GM19438 (cell line): ENCODE measurements around the gene ADORA2A.

Source experiments
- ATAC-seq: cut with Tn5 transposase; IDR thresholded peaks from one replicate; pipeline ENCODE4 v1.9.1; 2021; ENCODE audit warnings: low read depth; ENCODE audit not compliant: unreplicated experiment

The ADORA2A gene

DNA sequence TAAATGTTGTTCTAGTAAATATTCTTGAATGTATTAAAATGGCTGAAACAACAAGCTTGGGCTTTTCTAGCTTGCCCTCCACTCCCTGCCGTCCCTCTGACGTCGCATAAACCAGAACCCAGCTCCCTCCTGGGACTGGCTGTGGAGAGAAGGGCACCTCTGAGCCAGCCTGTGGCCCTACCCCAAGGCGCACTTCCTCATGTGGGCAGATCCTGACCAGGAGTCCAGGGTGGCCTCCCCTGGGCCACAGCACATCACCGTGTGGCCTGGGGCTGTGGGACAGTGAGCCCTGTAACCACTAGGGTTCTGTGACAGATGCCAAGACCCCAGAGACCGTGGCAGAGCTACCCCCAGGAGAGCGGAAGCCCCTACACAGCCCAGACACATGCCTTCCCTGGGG lies 10.2 kb upstream of the ADORA2A start:
- no peak for ATAC-seq

DNA sequence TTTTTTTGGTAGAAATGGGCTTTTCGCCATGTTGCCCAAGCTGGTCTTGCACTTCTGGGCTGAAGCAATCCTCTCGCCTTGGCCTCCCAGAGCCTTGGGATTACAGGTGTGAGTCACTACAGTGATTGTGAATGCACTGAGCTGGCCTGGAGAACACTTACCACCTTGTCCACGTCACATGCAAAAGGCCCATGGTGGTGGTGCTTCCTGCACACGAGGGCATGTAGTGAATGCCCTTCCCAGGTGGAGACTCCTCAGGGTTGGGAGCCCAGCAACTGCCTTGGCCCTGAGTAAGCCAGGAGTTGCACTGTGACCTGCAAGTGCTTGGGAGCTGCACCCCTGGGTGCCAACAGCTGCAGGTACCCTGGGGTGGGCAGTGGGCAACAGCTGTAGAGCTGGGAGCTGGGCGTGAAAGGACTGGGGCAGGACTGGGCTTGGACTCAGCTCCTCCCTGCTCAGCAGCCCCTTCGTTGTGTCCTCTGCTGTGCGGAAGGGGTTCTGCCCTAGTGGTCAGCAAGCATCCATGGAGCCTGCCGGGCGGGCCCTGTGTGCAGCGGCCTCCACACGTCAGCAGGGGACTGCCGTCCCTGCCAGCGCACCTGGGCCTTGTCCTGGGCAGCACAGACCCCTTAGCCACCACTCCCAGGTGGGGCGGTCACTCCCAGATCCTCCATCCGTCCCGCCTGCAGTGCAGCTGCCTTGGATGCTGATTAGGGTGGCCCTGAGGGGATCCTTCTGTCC lies 9.3 kb upstream of the ADORA2A start:
- ATAC-seq, result no peak

DNA sequence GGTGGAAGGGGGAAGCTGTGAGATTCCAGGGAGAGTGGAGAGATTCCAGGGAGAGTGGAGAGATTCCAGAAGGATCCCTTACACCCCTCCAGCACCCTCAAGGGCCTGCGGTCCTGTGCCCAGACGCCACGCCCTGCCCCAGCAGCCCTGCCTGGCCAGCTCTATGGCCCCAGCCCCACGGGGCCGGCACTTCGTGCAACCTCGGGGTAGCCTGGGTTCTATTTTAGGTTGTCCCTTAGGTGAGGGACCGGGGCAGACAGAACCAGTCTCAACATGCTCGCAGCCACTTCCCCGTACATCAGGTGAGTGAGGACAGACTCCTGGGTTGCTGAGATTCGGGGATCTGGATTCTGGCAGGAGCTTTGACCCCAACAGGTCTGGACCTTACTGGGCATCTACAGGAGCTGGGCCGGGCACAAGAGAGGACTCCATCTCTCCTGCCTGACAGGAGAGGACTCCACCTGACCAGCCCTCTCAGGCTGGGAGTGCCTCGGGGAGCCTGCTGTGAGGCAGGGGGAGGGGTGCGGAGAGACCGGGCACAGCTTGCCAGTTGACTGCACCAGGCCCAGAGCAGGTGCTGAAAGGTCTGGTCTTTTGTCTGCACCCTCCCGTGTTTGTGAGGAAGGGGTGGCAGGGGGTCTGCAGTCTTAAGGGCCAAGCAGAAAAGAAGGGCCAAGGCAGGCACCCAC lies 8.5 kb upstream of the ADORA2A start:
- no peak for ATAC-seq

DNA sequence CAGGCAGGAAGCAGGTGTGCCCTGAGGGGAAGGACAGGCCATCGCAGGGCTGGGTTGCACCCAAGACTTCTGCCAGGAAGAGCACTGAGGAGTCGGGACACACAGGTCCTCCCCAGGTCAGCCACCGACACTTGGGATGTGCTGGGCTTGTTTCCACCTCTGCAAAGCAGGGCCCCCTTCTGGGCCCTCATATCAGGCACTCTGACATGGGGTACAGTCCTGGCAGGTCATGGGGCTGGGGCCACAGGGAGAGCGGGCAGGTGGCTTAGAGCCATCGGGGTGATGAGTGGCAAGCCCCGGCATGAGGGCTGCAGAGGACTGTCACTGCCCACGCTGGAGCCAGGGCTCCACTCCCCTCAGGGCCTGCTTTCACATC lies 7.9 kb upstream of the ADORA2A start:
- ATAC-seq, result no peak

DNA sequence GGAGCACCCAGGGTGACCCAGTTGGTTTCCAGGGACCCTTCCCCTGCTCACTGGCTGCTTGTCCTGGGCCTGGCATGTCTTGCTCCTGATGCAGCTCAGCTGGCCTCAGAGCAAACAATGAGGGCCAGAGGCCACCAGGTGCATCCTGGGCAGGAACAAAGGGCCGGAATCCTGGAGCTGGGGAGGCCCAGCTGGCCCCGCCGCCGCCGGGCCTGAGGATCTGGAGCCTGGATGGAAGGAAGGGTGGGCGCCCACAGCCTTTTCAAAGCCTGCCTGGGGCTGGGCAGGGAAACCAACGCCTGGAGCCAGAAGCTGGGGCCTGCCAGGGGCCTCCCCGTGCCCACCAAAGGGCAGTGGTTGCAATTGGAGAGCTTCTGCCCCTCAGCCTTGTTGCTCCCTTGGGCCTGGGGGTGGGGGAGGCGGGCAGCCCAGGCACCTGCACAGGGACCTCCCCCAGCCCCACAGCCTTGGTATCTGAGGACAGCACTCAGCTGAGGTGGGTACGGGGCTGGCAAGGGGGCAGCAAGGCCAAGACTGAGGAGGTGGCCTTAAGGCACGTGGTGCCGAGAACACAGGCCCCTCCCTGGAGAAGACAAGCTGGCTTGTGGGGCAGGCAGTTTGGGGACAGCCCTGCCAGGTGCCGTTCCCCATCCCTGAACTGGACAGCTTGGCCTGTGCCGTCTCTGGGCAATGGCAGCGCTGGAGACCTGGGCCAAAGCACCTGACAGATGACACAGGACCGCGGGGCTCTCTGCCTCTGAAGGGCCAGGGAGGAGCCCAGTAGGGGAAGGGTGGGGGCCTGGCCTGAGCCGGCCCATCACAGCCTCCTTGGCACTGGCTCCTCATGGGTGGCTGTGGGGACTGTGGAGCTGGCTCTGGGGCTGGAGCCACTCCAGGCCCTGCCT lies 7.1 kb upstream of the ADORA2A start:
- no peak for ATAC-seq

DNA sequence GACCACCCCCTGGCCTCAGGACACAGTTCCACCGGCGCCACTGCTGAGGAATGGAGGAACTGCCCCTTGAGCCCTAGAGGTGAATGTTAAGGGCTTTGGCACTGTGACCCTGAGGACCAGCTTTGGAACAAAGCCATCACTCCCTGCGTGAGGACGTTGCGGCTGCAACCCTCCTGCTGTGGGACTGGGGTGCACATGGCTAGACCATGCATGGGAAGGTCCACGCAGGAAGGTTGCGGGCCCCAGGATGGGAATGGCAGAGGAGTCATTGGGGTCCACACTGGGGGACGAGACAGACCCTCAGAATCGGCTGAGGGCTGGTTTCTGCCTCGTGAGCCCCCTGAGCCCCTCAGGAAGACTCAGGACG lies 6.4 kb upstream of the ADORA2A start:
- ATAC-seq, result no peak

DNA sequence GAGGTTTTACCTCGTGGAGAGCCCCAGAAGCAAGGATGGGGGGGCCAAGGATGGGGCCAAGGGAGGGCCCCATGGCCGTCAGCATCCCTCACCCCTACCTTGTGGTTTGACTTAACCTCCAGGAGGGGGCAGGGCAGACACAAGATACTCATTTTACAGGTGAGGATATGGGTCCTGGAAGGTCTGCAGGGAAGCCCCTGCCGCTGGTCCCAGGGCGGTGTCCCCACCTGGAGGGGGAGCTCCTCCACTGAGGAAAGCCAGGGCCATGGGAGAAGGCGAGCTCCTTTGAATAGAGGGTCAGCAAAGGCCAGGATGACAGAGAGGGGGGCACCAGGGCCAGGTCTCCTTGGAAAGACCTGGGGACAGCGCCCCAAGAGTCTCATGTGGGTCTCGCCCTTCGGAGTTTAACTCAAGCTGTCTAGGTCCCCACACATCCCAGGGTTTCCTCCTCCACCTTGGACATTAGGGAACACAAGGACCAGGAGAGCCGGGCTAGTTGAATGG lies 5.9 kb upstream of the ADORA2A start:
- ATAC-seq, result no peak

DNA sequence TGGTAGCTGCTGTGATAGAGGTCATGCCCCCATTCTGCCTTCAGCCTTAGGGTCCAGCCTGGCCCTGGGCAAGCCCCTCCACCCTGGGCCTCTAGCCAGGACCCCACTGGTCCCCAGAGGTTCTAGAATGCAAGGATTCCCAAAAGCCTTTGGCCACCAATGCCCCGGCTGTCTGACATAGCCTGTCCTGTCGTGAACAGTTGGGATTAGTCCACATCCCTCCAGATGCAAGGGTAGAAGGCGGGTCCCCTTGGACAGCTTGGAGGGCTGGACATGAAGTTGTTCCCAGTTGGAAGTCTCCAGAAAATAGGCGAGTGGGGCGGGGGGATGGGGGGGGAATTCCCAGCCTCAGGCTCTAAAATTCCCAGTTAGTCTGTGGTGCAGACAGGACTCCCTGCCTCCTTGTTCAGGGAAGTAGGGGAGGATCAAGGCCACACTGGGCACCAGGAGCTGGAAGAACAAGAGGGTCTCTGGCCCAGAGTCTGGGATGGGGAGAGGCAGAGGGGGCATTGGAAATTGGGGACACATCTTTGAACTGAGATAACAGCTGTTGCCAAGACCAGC lies 5.2 kb upstream of the ADORA2A start:
- no peak for ATAC-seq

DNA sequence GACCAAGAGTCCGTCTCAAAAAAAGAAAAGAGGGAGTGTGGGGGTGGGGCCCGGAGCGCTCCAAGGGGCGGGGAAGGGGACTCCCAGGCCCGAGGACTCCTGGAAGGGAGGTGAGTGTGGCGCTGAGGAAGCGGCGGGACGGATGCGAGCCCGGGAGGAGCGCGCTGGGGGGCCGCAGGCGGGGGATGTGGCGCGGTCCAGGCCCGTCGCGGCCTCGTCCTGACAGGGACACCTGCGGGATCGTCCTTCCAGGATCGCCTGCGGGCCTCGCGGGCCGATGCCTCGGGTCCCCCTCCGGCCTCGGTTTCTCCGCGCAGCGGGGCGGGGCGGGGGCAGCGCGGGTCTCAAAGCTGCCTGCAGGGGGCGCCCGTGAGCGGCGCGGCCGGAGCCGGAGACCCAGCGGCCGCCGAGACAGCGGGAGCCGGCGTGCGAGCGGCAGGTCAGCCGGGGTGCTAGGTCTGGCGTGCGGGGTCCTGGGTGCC lies 3.8 kb upstream of the ADORA2A start:
- ATAC-seq, result no peak

DNA sequence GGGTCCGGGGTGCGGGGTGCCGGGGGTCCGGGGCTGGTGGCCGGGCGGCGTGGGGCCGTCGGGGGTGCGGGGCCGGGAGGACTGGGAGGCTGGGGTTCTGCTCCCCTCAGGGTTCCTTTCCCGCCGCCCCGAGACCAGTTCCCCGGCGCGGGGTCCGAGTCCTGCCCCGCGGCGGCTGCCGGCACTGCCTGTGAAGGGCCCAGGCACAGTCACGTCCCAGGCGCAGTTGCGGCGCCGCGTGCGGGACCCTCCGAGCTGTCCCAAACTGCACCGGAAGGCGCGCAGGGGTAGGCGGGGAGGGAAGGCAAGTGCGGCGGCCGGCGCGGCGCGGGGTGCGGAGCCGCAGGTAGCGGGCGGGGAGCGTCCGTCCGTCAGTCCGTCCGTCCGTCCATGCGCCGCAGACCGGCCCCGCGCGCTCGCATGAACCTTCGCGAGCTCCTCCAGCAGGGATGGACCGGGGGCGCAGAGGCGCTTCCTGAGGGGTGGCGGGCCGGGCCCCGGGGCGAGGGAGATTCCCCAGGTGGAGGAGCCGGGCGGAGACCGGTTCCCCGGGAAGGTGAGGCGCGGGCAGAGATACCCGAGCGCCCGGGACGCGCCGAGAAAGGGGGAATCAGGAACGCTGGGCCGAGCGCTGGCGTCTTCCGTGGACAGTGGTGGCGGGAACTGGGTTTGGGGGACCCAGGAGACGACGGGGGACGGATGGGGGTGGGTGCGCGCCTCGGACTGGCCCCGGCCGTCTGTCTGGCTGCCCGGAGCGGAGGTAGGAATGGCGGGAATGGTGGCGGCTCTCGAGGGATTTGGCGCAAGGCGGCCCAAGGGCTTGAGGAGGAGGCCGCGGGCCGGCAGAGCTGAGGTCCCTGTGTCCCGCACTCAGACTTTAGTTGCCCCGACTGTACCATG lies 3.1 kb upstream of the ADORA2A start:
- no peak for ATAC-seq

DNA sequence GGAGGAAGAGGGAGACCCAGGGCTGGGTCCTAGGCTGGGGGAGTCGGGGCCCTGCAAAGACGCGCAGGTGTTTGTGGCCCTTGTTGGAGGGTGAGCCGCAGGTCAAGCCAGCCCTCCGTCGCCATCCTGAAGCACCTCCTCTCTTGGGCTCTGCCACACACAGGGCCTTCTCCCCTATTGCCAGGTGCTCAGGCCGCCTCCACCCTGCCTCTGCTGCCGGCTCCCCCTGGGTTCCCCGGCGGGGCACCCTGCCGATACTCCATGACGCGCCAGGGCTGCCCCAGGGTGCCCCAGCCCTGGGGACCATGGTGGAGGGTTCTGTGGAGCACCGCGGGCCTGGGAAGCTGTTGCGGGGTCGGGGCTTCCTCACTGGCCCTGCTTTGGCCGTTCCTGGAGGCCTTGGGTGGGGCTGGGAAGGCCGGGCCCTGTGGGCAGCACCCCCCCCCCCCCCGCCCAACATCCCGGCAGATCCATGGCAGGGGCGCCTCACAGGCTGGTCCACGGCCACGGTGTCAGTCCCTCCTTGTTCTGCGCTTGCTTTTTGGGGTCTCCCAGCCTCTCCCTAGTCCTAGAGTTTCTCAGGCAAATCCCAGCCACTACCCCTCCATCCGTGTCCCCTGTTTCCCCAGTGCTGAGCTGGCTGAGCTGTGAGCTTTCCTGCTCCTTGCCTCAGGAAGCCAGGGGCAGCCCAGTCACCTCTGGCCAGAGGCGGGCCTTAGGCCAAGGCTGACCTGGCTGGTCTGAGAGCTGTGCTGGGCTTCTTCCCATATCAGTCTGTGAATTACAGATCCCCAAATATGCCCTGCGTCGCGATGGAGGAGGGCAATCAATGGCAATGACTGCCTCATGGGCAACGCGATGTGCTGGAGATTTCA lies 2.3 kb upstream of the ADORA2A start:
- ATAC-seq, result no peak

DNA sequence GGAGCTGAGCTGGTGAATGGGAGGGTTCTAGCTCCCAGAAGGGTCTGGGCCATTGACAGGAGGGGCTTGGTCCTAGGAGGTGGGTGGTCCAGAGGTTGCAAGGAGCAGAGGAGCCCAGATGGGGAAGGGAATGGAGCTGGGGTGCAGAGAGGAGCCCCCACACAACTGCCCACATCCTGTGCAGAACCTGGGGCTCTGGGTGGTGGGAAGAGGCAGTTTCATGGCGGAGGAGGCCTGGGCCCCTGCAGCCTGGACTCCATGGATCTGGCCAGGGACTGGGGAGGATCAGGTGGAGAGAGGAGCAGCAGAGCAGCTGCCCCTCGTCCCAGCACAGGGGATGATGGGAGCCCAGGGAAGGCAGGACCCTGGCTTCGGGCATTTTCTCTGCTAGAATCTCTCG lies 963 bp upstream of the ADORA2A start:
- no peak for ATAC-seq

DNA sequence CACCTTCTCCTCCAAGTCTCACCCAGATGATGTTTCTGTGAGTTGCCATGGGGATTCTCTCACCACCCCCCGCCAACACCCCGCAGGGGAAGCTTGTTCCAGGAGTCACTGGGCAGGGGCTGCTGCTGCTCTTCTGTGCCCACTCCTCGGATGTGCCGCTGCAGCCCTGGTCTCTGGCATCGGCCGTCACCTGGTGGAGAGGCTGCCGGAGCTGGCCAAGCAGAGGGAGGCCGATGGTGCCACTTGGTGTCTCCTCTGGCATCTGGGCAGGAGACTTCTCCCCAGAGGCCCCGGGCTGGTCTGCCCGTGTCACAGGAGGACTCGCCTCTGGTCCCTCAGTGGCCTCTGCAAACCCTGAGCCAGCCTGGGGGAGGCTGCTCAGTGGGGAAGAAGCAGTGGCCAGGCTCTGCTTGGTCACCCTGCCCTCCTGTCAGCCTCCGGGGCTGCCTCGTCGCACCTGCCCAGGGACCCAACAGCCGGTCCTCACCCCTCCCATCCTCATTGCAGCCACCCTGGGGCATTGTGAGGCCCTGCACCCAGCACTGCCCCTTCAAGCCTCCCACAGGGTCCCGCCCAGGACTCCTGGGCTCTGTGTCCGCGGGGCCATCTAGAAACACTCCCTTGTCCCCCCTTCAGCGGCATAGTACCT lies 424 bp upstream of the ADORA2A start:
- peak; percentile 12 for ATAC-seq

DNA sequence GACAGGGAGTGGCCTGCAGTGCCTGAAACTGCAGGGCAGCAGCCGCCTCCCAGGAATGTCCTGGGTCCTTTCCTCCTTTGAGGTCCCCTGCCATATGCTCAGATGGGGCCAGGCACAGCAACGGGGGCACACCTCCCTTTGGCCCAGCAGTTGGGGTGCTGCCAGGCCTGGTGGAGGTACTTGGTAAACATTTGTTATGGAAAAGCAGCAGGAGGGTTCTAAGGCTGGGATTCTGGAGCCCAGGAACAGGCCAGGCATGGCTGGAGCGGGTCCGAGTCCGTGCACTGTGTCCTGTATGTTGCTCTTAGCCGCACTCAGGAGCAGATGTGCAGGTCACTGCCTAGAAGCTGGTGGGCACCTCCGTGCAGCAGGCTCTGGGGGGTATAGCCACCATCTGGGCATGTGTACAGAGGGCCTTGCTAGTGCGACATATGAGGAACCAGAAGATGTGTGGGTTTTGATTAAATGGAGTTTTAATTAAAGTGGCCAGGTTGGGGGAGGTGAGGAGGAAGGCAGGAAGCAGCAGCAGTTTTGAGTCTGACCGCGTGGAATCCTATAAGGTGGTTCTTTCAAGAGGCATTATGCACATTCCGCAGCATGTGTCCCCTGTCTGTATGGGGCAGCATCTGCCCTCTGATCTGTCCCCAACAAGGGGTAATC lies 1.5 kb downstream of the ADORA2A start:
- no peak for ATAC-seq

DNA sequence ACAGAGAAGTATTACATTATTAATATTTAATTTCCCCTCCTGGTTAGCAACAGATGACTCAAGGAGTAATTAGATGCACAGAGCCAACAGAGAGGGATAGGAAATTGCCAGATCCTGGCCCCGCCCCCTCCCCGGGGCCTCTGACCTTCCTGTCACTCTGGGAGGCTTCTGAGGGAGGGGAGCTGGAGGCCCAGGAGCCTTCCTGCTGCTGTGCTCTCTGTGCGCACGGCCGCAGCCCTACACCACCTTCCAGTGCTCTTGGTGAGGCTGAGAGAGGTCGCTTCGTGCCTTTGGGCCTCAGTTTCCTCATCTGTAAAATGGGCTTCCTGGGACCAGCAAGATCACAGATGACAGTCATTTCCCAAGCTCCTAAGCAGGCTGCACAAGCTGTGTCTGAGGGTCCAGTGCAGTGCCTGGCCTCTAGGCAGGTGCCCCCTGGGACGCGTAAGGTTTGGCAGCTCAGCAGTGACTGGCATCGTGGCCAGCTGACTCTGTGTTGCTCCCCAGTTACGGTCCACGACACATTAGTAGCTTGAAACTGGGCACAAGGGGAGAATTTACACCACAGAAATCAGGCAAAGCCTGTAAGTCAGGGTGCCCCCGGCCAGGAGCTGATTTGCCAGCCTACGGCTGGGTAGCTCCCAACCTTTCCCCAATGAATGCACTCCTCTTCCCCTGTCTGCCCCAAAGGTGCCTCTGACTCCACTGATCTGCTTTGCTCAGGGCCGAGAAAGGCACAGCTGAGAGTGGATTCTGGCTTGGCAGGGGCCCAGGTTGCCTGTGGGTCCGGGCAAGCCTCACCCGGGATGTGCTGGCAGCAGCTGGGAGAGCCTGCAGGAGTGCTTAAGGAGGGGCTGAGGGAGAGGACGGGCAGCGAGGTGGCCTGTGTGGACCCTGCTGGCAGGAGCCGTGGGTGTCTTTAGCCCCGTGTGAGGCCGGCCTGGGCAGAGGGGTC lies 2.3 kb downstream of the ADORA2A start:
- no peak for ATAC-seq

DNA sequence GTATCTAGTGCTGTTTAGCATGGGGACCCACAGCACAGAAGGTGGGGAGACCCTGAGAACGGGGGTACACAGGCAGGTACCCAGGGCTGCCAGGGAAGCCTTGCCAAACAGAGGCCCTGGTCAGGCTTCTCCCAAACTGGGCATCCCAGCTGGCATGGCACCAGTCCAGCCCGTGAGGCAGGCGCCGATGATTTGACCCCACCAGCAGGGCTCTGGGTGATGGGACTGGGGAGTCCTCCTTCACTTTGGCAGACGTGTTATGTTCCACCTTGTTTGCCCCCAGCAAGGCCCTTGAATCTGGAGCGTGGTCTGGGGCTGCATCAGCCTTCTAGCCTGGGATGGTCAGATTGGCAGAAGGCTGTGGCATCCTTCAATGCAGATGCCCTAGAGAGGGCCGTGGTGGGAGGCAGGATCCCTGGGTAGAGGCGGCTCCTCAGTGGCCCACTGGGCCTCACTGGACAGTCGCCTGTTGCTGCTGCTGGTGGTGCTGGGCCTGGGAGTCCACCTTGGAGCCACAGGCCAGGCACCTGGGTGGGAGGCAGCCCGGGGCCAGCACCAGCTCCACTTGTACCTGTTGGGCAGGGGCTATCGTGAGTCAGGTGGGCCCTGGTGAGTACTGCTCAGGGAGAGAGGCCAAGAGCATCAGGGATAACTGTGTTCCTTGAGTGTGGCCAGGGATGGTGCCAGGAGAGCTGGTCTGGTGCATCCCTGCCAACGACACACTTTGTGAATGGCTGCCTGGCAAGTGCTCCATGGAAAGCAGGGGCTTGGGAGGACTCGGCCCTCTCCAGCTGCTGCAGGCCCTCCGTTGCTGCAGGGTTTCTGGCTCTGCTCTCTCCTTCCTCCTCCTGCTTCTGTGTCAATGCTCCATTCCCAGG lies 3.3 kb downstream of the ADORA2A start:
- ATAC-seq, result no peak
